ENCODE measurements around the gene L3MBTL4. TPM values are rescaled to one million over a fixed set of nuclear protein-coding genes. Genes with fewer than 3 reads are reported as not detected.

L3MBTL4 gene
- total and polyA plus RNA-seq, 7 donors: 0.04 to 1.3 (median 0.22) TPM

GRCh38 chr18:6336239-6336638 lies 78.5 kb downstream of the L3MBTL4 start:
- 82 to 86% (median 83%) methylated on average over 4 of the region's 4 CpGs for WGBS, 3 donors
- Histone ChIP-seq H3K9me3 (peaks cover 7% of the 10 kb centered on the region), H3K27ac (no peak overlapping the region), H3K27me3 (ENCODE audit: insufficient read depth in 3 of 3, low read length in 2 of 3) (no peaks in the 10 kb centered on the region), H3K4me1 (no peaks in the 10 kb centered on the region), H3K36me3 (ENCODE audit: insufficient read depth in 1 of 2, low read depth in 1 of 2) (no peaks in the 10 kb centered on the region), H3K4me3 (no peak overlapping the region)
- intact Hi-C loops (cut with DNase I): no loop called here
- ATAC-seq (no peak), DNase-seq (no peak)
- no peak for TF ChIP-seq CTCF (IDR thresholded peaks at IDR 0.05)

DNA sequence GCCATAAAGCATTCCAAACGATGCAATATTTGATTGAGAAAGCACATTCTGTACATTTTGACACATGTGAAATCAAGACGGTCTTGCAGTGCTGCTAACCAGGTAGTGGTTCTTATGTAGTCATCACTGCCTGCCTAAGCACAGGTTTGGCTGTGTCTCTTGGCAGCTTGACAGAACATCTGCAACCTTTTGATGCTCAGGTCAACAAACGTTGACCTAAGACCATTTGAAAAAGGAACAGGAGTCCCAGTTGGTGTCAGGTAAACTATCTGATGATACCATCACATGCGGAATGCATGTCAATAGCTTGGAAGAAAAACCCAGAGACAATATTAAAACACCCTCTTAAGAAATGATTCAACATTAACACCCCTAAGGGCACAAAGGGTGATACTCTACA lies 80.7 kb downstream of the L3MBTL4 start:
- no peaks in the 10 kb centered on the region for H3K27me3 ChIP-seq (ENCODE audit: insufficient read depth in 3 of 3, low read length in 2 of 3)
- no peak for DNase-seq
- no peaks in the 10 kb centered on the region for H3K9me3 ChIP-seq
- intact Hi-C loops (cut with DNase I): no loop called here
- no peak for TF ChIP-seq CTCF (IDR thresholded peaks at IDR 0.05)
- no peak overlapping the region for H3K27ac ChIP-seq
- no peak for ATAC-seq
- H3K4me3 ChIP-seq: no peak overlapping the region
- 67 to 75% (median 74%) methylated on average over 4 of the region's 4 CpGs for WGBS, 3 donors
- H3K4me1 ChIP-seq: no peaks in the 10 kb centered on the region
- no peaks in the 10 kb centered on the region for H3K36me3 ChIP-seq (ENCODE audit: insufficient read depth in 1 of 2, low read depth in 1 of 2)

GRCh38 chr18:6331872-6332271 lies 82.8 kb downstream of the L3MBTL4 start:
- H3K36me3 ChIP-seq (ENCODE audit: insufficient read depth in 1 of 2, low read depth in 1 of 2): no peaks in the 10 kb centered on the region
- intact Hi-C loops (cut with DNase I): no loop called here
- no peak for ATAC-seq
- WGBS, 3 donors: 78 to 84% (median 83%) methylated on average over 2 of the region's 2 CpGs
- DNase-seq: no peak
- no peaks in the 10 kb centered on the region for H3K27me3 ChIP-seq (ENCODE audit: insufficient read depth in 3 of 3, low read length in 2 of 3)
- no peak overlapping the region for H3K27ac ChIP-seq
- TF ChIP-seq CTCF (IDR thresholded peaks at IDR 0.05): no peak
- no peaks in the 10 kb centered on the region for H3K9me3 ChIP-seq
- no peak overlapping the region for H3K4me3 ChIP-seq
- H3K4me1 ChIP-seq: no peaks in the 10 kb centered on the region

DNA sequence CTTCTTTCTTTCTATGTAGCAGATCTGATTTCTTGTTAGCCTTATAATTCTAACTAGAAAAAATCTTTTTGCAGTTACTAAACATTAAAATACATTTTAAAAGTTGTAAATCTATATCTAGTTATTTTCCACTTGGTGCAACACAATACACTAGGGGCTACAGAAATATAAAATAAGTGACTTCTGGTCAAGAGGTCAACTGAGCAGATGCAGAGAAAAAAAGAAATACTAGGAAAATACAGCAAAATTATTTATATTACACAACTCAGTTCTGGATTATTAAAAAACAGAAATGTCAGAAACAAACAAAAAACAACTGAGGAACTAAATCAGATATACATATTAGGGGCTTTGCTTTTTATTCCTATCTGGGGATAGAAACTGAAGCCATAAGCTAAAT lies 83.9 kb downstream of the L3MBTL4 start:
- H3K36me3 ChIP-seq (ENCODE audit: insufficient read depth in 1 of 2, low read depth in 1 of 2): no peaks in the 10 kb centered on the region
- no peaks in the 10 kb centered on the region for H3K9me3 ChIP-seq
- no peaks in the 10 kb centered on the region for H3K4me1 ChIP-seq
- H3K27me3 ChIP-seq (ENCODE audit: insufficient read depth in 3 of 3, low read length in 2 of 3): no peaks in the 10 kb centered on the region
- intact Hi-C loops (cut with DNase I): no loop called here
- DNase-seq: no peak
- no peak overlapping the region for H3K4me3 ChIP-seq
- H3K27ac ChIP-seq: no peak overlapping the region
- no peak for ATAC-seq
- TF ChIP-seq CTCF (IDR thresholded peaks at IDR 0.05): no peak

GRCh38 chr18:6328621-6329010 lies 86.1 kb downstream of the L3MBTL4 start:
- Histone ChIP-seq H3K27me3 (ENCODE audit: insufficient read depth in 3 of 3, low read length in 2 of 3) (no peaks in the 10 kb centered on the region), H3K27ac (no peak overlapping the region), H3K9me3 (no peaks in the 10 kb centered on the region), H3K4me1 (no peaks in the 10 kb centered on the region), H3K36me3 (ENCODE audit: insufficient read depth in 1 of 2, low read depth in 1 of 2) (no peaks in the 10 kb centered on the region), H3K4me3 (no peak overlapping the region)
- no peak for DNase-seq
- 6 to 22% (median 17%) methylated on average over 3 of the region's 3 CpGs for WGBS, 3 donors
- intact Hi-C loops (cut with DNase I): loop anchor here in 1 of 2 donors (10.0 kb wide), 1 partner anchor 56 kb away; no protein-coding TSS in a partner anchor
- no peak for TF ChIP-seq CTCF (IDR thresholded peaks at IDR 0.05)
- ATAC-seq: no peak
